GM19240 (cell line): ENCODE measurements around the gene MYOCD.
"Not testable (repeated sequence)": the region's sequence is repeated elsewhere in the genome, so short reads cannot be mapped to it uniquely, and the experiment has no call there.

Experiments
- DNase-seq: peaks from one replicate; pipeline ENCODE4 v3.0.0; 2011; ENCODE audit warnings: low spot score; ENCODE audit not compliant: insufficient read length

MYOCD gene, protein sequence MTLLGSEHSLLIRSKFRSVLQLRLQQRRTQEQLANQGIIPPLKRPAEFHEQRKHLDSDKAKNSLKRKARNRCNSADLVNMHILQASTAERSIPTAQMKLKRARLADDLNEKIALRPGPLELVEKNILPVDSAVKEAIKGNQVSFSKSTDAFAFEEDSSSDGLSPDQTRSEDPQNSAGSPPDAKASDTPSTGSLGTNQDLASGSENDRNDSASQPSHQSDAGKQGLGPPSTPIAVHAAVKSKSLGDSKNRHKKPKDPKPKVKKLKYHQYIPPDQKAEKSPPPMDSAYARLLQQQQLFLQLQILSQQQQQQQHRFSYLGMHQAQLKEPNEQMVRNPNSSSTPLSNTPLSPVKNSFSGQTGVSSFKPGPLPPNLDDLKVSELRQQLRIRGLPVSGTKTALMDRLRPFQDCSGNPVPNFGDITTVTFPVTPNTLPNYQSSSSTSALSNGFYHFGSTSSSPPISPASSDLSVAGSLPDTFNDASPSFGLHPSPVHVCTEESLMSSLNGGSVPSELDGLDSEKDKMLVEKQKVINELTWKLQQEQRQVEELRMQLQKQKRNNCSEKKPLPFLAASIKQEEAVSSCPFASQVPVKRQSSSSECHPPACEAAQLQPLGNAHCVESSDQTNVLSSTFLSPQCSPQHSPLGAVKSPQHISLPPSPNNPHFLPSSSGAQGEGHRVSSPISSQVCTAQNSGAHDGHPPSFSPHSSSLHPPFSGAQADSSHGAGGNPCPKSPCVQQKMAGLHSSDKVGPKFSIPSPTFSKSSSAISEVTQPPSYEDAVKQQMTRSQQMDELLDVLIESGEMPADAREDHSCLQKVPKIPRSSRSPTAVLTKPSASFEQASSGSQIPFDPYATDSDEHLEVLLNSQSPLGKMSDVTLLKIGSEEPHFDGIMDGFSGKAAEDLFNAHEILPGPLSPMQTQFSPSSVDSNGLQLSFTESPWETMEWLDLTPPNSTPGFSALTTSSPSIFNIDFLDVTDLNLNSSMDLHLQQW

DNA sequence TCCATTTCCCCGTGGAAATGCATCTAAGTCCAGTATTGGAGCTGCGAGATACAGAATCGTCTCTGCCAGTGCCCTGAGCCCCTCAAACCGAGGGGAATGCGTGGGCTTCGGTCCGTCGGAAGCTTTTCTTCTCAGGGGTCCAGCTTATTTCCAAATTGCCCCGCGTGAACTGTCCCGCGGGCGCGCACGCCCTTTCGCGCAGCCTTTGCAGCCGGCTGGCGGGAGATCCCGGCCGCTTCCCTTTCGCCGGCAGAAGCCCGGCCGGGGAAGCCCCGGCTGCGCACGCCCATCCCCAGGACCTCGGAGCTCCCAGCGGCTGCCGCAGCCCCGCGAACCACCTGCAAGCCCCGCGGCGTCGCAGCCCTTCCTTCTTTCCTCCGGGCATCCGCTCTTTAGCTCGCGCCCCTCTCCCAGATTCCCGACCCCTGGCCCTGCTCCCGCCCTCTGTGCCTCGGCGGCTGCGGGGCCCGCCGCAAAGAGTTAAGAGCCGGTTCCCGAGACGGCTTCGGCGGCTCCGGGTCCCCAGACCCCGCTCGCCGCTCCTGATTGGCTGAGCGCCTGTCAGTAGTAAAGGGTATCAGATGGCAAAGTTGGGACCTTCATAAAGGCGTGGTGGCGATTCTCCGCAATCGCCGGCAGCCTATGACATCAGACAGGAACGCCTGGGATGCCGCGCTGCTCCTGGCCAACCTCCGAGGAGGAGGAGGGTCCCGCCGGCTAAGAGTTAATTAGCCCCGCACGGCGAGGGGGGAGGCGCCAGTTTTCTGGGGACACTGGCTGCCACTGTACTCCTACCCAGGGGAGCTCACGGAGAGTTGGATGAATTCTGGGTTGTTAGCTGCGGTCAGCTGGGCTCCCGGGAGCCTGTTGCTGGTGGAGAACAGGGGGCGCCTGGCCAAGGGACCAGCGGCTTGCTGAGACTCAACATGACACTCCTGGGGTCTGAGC, at the start of gene MYOCD:
Gene MYOCD (plus strand): TSS at position 628 of the 948 bp plus-strand sequence. CDS start 299 bp downstream, at position 927.
- DNase-seq = no peak

DNA sequence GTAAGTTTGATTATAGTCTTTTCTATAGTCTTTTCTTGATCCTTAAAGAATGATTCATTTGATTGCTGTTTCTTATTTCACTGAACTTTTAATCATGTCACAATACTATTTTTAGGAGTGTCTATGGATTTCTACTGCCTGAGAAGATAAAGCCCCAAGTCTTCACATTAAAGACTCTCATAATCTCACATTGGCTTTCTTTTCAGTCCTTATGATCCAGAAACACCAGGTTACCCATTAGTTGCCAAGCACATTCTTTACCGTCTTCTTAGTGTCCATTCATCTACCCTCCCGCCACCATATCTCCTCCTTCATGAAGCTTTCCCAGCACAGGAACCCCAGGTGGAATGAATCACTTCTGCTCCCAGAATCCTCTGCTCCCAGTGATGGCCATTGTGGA, 49.5 kb upstream of the MYOCD start:
- no peak for DNase-seq

DNA sequence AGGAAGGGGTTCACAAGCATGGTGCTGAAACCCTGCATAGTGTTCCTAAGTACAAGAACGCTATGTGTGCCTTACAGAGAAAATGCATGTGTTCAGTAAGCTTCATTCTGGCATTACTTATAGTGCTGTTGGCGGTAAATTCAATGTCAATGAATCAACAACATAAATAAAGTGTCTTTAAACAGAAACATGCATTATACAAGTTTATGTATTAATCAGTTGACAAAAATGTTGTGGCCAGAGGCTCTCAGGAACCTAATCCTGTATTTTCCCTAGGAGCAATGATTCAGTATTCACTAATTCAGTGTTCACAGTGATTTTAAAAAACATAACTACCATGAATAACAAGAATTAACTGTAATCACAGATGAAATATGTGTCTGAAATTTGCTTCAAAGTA, 47.1 kb upstream of the MYOCD start:
- no peak for DNase-seq

DNA sequence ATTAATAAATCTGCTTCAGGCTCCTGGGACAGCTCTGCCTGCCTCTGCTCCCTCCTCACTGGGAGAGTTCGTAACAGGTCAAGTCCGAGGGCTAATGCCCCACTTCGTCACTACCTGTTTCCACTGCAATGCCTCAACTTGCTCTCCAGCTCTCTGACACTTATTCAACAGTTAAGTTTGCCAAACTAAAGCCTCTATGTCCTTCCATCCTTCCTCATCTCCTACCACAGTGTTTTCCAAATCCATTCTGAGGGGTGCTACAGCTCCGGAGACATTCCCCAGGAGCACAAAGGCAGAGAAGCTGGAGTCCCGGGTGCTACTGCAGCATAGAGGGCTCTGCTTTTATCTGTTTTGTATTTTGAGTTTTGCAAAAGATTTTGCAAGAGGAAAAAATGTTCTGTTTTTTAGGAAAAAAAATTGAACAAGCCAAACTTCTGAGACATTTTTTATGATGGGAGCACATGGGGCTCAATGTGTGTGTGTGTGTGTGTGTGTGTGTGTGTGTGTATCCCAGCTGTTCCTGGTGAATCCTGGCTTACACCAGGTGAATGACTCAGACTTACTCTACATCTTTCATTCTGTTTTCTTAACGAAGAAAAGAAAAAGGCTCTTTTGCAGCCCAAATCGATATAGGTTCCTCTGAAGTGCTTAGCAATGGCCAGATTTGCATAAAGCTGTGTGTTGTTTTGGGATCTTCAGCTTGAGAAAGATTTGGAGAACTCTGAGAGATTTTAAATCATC, 46.1 kb upstream of the MYOCD start:
- DNase-seq = no peak

DNA sequence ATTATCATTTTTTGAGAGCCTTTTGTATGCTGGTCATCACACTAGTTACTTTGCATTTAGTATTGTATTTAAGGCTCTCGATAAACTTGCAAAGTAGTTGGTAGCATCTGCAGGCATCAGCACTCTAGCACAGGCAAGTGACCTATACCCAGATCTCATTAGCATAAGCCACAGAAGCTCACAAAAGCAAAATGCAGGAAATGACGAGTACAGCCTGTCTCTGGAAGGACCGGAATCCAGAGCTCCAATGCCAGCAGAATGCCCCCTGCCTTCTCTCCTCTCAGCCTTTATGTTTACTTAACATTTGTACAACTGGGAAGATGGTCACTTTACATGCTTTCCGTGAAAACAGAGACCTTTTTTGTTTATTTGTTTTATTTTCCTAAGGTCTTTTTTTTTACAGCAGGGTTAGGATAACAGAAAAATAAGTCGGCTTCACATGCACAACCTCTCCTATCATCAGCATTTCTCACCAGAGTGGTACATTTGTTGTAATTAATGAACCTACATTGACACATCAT, 45.4 kb upstream of the MYOCD start:
- DNase-seq = no peak

DNA sequence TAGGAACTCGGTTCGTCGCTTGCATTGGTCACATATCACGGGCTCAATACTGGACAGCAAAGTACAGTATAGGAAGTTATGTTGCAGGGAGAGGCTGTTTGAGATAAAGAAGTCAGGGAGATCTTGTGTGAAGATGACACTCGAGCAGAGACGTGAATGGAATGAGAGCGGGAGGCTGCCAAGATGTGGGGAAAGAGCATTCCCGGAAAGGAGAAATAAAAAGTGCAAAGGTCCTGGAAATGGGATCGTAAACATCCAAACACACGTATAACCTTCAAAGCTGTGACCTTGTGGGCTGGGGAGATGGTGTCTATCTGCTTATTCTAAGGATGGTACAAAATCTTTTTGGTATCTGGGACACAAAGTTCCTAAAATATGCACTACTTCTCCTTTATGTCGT, 43.0 kb upstream of the MYOCD start:
- DNase-seq = no peak

DNA sequence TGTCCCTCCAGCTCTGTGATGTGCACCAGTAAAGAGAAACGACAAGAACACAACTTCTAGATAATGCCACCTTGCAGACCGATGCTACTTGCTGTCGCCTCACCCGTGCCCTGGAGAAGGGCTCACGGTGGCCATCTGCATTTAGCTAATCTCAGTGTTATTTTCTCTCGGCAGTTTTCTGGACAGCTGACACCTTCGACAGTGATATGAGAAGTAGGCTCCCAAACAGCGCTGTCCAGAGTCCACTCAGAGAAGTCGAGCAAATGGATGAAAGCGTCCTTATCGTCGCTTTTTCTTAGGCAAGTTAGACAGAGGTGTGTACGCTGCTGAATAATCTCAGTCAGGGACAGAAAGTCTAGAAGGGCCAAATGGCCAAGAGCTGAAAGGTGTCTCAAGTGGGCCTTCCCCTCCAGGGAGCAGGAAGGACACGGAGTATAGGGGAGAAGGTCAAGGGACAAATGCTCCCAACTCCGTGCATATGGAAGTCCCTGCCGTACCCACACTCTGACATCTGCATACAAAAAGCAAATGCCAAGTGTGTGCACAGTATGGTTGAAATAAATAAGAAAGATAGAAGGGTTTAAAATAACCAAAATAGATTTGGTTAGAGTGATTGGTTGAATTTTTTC, 42.4 kb upstream of the MYOCD start:
- DNase-seq = no peak

DNA sequence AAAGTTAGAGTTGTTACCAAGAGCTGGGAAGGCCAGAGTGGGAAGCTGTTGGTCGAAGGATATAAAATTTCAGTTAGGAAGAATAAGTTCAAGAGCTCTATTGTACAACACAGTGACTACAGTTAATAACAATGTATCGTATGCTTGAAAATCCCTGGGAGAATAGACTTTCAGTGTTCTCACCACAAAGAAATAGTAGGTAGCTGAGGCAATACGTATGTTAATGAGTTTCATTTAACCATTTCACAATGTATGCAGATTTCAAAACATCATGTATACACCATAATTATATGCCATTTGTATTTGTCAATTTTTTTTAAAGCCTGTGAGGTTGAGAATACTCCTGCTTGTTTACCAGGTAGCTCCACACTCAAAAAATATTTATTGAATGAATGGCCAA, 41.5 kb upstream of the MYOCD start:
- DNase-seq = no peak

DNA sequence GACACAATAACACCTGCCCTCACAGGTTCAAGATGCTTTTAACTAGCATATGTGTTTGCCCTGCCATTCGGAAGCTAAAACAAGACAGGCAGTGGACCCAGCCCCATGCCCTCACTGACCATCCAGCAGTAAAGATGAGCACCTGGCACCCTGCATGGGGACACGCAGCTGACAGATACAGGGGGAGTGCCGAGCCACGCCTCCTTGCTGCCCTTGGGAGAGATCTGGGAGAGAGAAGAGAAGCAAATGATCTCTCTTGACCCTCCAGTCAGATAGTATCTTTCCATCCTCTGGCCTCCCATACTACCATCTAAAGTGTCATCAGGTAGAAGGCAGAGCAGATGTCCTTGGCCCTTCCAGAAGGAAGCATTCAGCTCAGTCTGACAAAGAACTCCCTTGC, 40.6 kb upstream of the MYOCD start:
- no peak for DNase-seq

DNA sequence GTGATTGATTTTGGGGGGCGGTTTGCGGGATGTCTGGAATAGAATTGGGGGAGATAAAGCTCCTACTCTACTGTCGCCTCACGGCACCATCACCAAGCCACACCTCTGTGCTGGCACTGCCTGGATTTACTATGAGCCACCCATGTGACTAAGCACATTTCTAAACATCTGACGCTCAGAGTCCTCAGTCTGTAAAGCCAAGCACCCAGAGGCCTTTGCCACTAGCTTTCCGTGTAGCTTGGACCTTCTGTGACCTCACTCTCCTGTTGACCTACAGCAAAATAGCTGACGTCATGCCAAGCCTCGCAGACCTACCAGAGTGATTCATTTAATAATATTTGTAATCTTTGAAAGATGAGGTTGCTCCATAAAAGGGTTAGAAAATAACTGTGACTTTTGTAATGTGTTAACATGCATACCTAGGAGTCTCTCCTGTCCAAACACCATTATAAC, 38.5 kb upstream of the MYOCD start:
- no peak for DNase-seq

DNA sequence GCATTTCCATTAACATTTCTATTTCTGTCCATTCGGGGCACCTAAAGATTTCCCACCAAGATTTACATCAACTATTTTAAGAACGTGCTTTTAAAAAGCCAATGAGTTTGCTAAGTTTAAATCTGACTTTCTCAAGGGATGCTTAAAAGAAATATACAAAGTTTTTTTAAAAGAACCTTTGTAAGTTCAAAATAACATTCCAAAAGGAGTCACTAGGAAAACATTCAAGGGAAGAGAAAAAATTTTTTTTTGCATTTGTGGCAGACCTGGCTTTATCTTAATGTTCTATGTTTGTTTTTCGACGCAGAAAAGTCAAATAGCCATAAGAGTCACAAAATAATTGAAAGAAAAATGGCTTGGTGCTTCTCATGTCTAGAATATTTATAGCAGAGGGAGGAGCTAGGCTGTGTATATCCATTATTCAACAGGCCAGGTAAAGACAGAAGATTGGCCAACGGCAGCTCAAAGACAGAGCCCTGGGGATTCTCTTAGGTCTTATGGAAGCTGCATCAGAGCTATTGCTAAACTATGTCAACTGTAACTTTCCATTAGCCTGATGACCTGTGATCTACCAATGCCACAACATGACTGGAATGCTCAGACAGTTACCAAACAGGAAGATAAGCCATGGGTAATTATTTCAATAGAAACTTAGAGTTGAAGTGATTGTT, 37.8 kb upstream of the MYOCD start:
- no peak for DNase-seq

DNA sequence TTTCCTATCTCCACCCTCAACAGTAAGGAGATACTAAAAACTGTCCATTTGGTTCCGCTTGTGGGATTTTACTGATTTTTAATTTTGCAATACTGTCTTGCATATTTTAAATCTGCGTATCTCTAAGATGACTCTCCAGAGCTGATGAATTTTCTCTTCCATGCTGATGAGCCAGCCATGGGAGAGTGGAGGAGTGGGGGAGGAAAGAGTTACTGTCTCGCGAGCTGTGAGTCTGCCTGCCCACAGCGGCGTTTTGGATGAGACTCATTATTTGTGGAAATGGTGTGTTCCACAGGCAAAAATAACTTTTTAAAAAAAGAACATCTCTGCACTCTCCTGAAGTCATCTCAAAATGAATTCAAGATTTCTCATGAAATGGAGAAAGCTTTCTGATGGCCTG, 34.6 kb upstream of the MYOCD start:
- no peak for DNase-seq

DNA sequence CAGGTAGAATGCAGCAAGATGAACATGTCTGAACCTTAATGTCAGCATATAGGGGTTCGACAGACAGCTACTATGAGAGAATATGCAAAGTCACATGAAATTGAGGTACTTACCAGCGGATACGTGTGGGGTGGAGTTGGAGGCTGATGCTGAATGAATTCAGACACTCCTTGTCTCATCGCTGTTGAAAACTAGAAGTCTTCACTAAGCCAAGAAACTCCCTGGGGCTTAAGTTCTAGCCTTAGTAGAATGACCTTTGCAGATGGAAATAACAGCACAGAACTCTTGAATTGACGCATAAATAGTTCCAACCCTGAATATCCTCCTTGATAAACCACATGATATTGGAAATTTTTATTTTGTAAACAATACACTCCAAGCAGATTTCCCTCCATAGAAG, 32.9 kb upstream of the MYOCD start:
- no peak for DNase-seq

DNA sequence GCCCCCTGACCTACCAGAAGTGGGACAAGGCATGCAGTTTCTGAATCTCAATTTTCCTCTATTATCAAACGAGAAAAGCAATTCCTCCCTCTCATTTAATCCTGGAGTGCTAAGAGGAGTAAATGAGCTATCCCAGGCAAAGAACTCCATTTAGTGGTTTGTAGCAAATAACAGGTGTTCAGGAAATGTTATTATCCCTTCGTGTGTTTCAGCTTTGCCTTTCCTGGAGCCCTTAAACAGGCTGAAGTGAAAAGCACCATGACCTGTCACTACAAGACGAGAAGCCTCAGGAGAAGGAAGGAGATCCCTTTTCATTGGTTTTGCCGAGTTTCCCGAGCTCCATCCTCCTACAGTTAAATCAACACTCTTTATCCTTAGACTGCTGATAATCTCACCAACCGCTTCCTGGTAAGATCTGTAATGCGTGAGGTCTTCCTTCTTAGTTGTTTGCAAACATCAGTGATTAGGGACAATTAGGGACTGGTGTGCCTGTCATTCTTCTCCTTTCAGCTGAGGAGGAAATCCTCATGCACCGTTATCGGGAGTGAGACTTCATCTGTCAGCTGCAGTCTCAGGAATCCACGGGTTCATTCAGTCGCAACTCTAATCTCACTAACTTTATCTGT, 30.8 kb upstream of the MYOCD start:
- no peak for DNase-seq

DNA sequence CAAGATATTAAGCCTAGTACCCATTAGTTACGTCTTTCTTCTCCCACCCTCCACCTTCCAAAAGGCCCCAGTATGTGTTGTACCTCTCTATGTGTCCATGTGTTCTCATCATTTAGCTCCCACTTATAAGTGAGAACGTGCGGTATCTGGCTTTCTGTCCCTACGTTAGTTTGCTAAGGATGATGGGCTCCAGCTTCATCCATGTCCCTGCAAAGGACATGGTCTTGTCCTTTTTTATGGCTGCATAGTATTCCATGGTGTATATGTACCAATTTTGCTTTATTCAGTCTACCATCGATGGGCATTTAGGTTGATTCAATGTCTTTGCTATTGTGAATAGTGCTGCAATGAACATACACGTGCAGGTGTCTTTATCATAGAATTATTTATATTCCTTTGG, 29.7 kb upstream of the MYOCD start:
- DNase-seq = not testable (repeated sequence)

DNA sequence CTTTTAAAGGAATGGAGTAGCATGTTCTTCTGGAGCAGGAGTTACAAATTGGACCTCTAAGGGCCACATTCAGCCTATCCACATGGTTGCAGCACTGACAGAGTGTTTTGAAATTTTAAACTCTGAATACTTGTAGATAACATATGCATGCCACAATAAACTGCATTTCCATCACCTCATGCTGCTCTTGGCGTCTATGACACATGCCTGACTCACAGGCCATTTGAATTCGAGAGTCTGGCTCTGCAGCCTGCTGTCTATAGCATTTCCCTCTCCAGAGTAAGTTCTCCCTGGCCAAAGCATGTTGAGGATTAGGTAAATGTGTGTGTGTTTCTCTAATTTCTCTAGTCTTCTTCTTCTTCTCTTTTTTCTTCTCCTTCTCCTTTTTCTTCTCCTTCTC, 28.7 kb upstream of the MYOCD start:
- no peak for DNase-seq

DNA sequence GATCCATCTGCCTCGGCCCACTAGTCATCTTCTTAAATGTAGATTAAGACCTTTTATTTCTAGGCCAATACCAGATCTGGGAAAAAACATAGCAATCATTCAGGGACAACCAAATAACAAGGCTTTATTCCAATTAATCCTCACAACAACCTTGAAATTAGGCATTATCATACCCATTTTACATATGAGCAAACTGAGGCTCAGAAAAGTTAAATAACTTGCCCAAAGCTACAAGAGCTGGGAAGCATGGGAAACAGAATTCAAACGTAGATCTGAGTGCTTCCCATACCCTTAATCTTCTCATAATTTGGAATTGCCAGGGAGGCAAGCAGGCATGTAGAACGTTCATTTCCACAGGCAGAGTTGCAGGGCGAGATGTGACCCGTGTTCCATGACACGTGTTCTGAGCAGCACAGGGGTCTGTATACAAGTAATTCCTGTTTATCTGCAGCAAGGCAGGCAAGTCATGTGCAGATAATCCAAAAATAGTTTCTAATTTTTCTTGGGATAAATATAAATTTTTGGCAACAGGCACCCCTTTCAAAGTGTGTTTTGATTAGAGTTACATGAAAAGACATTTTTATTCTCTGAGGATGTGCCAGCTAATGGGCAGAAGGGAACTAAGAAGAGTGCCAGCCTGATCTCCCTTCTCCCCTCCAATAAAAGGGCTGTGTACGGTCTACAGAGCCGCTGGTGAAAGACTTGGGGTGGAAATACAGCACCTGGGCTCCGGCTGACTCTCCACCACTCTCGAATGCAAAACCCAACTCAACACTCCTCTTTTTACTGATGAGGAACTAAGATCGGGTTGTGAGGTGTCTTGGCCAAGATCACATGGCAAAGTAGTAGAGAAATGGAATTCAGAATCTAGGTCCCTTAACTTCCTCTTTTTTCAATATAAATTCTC, 27.7 kb upstream of the MYOCD start:
- DNase-seq = no peak

DNA sequence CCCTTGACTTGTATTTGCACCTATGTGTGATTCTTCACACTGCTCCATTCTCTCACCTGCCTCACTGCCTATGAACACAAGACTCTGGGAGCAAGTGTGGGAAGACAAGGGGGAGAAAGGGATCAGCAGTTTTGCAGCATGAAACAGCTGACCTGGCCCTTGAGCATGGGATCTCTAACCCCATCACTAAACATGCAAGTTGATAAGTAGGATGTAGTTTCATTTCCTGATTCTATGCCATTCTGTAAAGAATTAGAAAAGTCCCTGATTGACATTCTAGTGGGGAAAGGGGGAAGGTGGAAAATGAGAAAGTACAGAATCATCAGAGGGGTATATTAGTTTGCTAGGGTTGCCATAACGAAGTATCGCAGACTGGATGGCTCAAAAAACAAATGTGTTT, 25.3 kb upstream of the MYOCD start:
- DNase-seq = no peak
